ENCODE data around the gene UBAP1. TPM values are rescaled to one million over a fixed set of nuclear protein-coding genes. Genes with fewer than 3 reads are reported as not detected.

UBAP1 gene
- total RNA-seq (2021; ENCODE audit: unreplicated experiment) (30.8 TPM), Bru-seq, nascent RNA (percentile 87 among the genes with signal in this experiment), BruChase-seq, experiment 1, labeled RNA remaining after a 6-hour chase (percentile 78 among the genes with signal in this experiment), BruChase-seq, experiment 2, labeled RNA remaining after a 2-hour chase (percentile 83 among the genes with signal in this experiment)
- 33.5 and 34.9 TPM in 2 replicates for polyA plus RNA-seq (2012)
- long read RNA-seq, transcript UBAP1-201 (7 exons, 2,735 nt) = major isoform, 42 of 70 reads
- long read RNA-seq, partial matches to known transcripts = 14 of 70 reads
- long read RNA-seq, other reads (novel, unspliced or antisense) = 9 of 70 reads

GRCh38 chr9:34178436-34179212 is at the start of gene UBAP1:
TSS of gene UBAP1 (plus strand) at chr9:34179043. CDS start at chr9:34220915, 41,872 bp downstream.
- ATAC-seq (peak; percentile 94), DNase-seq (ENCODE audit: low read depth, low spot score) (peak; percentile 93)
- H3K9ac ChIP-seq (ENCODE audit: low read length) = peak within 1 kb of the TSS; percentile 86
- H2AFZ ChIP-seq (ENCODE audit: low read depth, low read length, poor library complexity, severe bottlenecking) = peak within 1 kb of the TSS; percentile 1
- peak within 1 kb of the TSS; percentile 62 for H3K27ac ChIP-seq (ENCODE audit: low read depth, low read length)
- H3K27me3 ChIP-seq (ENCODE audit: insufficient read depth, low read length) = no peaks in the 10 kb centered on the region
- peaks cover 53% of the 10 kb centered on the region for H3K79me2 ChIP-seq (ENCODE audit: insufficient read depth, low read length)
- intact Hi-C loops (cut with micrococcal nuclease) = loop anchor here (2.0 to 5.0 kb wide), 2 partner anchors 52 to 199 kb away; partner anchors contain the start of genes DCAF12 and MYORG
- H3K4me3 ChIP-seq (replicated peaks in 1 of 2; ENCODE audit: low read depth in 1 of 2, low read length in 2 of 2) = peak within 1 kb of the TSS; percentile 79 to 98
- ChIA-PET CTCF (interaction anchor here (1.6 kb wide), 1 partner anchor 39 kb away, joined by 4 read pairs; no protein-coding TSS in a partner anchor), POLR2A (interaction anchor here (0.6 to 1.4 kb wide), 9 partner anchors 9 to 130 kb away, joined by 3 to 14 read pairs (median 3); partner anchors contain the start of gene UBAP2), RAD21 (ENCODE audit: low non-redundant PET in 1 of 2, low total read pairs in 2 of 2, uncharacterized antibody in 2 of 2, unreplicated experiment in 2 of 2) (interaction anchor here in 1 of 2 experiments (0.5 kb wide), 1 partner anchor 105 kb away, joined by 5 read pairs; no protein-coding TSS in a partner anchor)
- H3K9me3 ChIP-seq (ENCODE audit: control insufficient read depth in 1 of 2, insufficient read depth in 1 of 2, low read depth in 1 of 2, low read length in 2 of 2) = no peaks in the 10 kb centered on the region
- peaks cover 11 to 36% of the 10 kb centered on the region in 2 experiments for H3K4me1 ChIP-seq (ENCODE audit: control insufficient read depth in 1 of 2, insufficient read depth in 2 of 2, low read length in 2 of 2)
- no peaks in the 10 kb centered on the region for H3K36me3 ChIP-seq (ENCODE audit: control insufficient read depth in 1 of 2, insufficient read depth in 2 of 2, low read length in 2 of 2)
- H4K20me1 ChIP-seq (ENCODE audit: insufficient read depth) = no peaks in the 10 kb centered on the region
- BruUV-seq (replicated peaks) = TSS peak; percentile 90
- peak within 1 kb of the TSS; percentile 92 for H3K4me2 ChIP-seq (ENCODE audit: low read length)
- no peaks in the 10 kb centered on the region for H3K9me2 ChIP-seq (ENCODE audit: insufficient read depth)
- TF ChIP-seq YY1 (IDR thresholded peaks at IDR 0.05; ENCODE audit: extremely low read depth, insufficient replicate concordance, low read depth, low read length) (peak; percentile 94), RAD21 (IDR thresholded peaks at IDR 0.05; ENCODE audit: low read depth) (no peak), EGR1 (IDR thresholded peaks at IDR 0.05; ENCODE audit: low read depth) (no peak), ZFX (IDR thresholded peaks at IDR 0.05) (0 out of 2 replicates have a peak, but pooled peaks have one; percentile 30), FOSL1 (IDR thresholded peaks at IDR 0.05; ENCODE audit: low read depth) (no peak), CEBPB (IDR thresholded peaks at IDR 0.05; ENCODE audit: low read depth) (no peak), ELF1 (IDR thresholded peaks at IDR 0.05; ENCODE audit: borderline replicate concordance, low read depth) (no peak), POLR2A (IDR thresholded peaks at IDR 0.05; ENCODE audit: borderline replicate concordance, extremely low read depth, insufficient read depth, insufficient read length) (peak; percentile 87), POLR2AphosphoS5 (IDR thresholded peaks at IDR 0.05; ENCODE audit: low read depth, low read length) (peak; percentile 79), CBX3 (IDR thresholded peaks at IDR 0.05; ENCODE audit: low read depth) (no peak), ZNF274 (IDR thresholded peaks at IDR 0.05; ENCODE audit: low read depth, low read length) (no peak), SRF (IDR thresholded peaks at IDR 0.05; ENCODE audit: low read depth) (no peak; the same call in 1 of the 2 replicates), SP1 (IDR thresholded peaks at IDR 0.05; ENCODE audit: low read depth) (peak; percentile 79), TCF7L2 (IDR thresholded peaks at IDR 0.05; ENCODE audit: borderline replicate concordance, extremely low read depth, insufficient read depth, insufficient read length) (no peak), JUND (IDR thresholded peaks at IDR 0.05) (no peak), EZH2 (IDR thresholded peaks at IDR 0.05) (no peak), SIN3A (IDR thresholded peaks at IDR 0.05; ENCODE audit: low read depth) (0 out of 2 replicates have a peak, but pooled peaks have one; percentile 75), EZH2phosphoT487 (IDR thresholded peaks at IDR 0.05; ENCODE audit: borderline replicate concordance) (no peak), REST (IDR thresholded peaks at IDR 0.05; ENCODE audit: low read depth) (no peak), CTCF (IDR thresholded peaks at IDR 0.05 in 2 of 3, conservative IDR thresholded peaks at IDR 0.05 in 1 of 3; ENCODE audit: borderline replicate concordance in 1 of 3, insufficient read depth in 1 of 3, low read depth in 2 of 3, low read length in 2 of 3) (no peak)

Measured in HCT116 (cell line).